K562 (cell line): ENCODE results near the gene MRI1. TPM values are rescaled to one million over a fixed set of nuclear protein-coding genes. Genes with fewer than 3 reads are reported as not detected.

Experiments used
- ATF2 ChIP-seq: sonication (generic); formaldehyde crosslinking; IDR thresholded peaks from 2 replicates; pipeline ENCODE4 v1.8.1; 2022; ENCODE audit warnings: missing genetic modification reagents
- C11orf30 ChIP-seq: fragments of 450-650 bp; IDR thresholded peaks from 2 replicates; pipeline ENCODE4 v1.6.1; 2016; ENCODE audit warnings: low read depth, mild to moderate bottlenecking
- CXXC5 ChIP-seq: fragments of 250-450 bp; sonication (Bioruptor Pico); IDR thresholded peaks from 2 replicates; pipeline ENCODE4 v1.8.0; 2022; ENCODE audit warnings: inconsistent platforms, mild to moderate bottlenecking, moderate library complexity
- FIP1L1 ChIP-seq: fragments of 200-400 bp; formaldehyde crosslinking; IDR thresholded peaks from 2 replicates; pipeline ENCODE4 v1.6.1; 2018; ENCODE audit warnings: mild to moderate bottlenecking, low read depth, low read length; ENCODE audit not compliant: poor library complexity, severe bottlenecking
- ID3 ChIP-seq, 2 experiments: fragments of 250-450 bp in 1 of 2; fragments of 450-650 bp in 1 of 2; sonication (Bioruptor Pico) in 1 of 2; IDR thresholded peaks; 2 replicates each; pipeline versions ENCODE4 v1.6.1 to v1.8.0; 2016 to 2021; ENCODE audit warnings: mild to moderate bottlenecking in 2 of 2, moderate library complexity in 2 of 2, missing compliant biosample characterization in 1 of 2, missing genetic modification characterization in 1 of 2
- LARP7 ChIP-seq: fragments of 450-650 bp; IDR thresholded peaks from 2 replicates; pipeline ENCODE4 v1.6.1; 2016
- MAFF ChIP-seq: IDR thresholded peaks from 2 replicates; pipeline ENCODE4 v1.6.1; 2012; ENCODE audit warnings: low read length, improper control_type of control experiment
- MAFG ChIP-seq: fragments of 450-650 bp; conservative IDR thresholded peaks from 2 replicates; pipeline ENCODE4 v1.6.1; 2016; ENCODE audit warnings: missing genetic modification characterization, missing compliant biosample characterization
- NR2F6 ChIP-seq: fragments of 450-650 bp; formaldehyde crosslinking; IDR thresholded peaks from 2 replicates; pipeline ENCODE4 v1.4.0; 2020; ENCODE audit warnings: mild to moderate bottlenecking
- PHF20 ChIP-seq: fragments of 450-650 bp; IDR thresholded peaks from 2 replicates; pipeline ENCODE4 v1.6.1; 2018; ENCODE audit not compliant: partially characterized antibody
- POLR2AphosphoS5 ChIP-seq: IDR thresholded peaks from 2 replicates; pipeline ENCODE4 v1.6.1; 2011; ENCODE audit warnings: mild to moderate bottlenecking, low read depth, low read length, moderate library complexity; ENCODE audit not compliant: control insufficient read depth, insufficient read depth
- ZC3H4 ChIP-seq: sonication (generic); formaldehyde crosslinking; IDR thresholded peaks from 2 replicates; pipeline ENCODE4 v1.9.0; 2021; ENCODE audit warnings: missing genetic modification reagents, borderline replicate concordance
- ZNF134 ChIP-seq: fragments of 250-450 bp; sonication (Bioruptor Pico); conservative IDR thresholded peaks from 2 replicates; pipeline ENCODE4 v1.4.0; 2020
- ZNF445 ChIP-seq: fragments of 250-450 bp; sonication (Bioruptor Pico); IDR thresholded peaks from 2 replicates; pipeline ENCODE4 v1.4.0; 2020; ENCODE audit warnings: low read depth, mild to moderate bottlenecking, moderate library complexity
- ZNF589 ChIP-seq: fragments of 200-800 bp; sonication (Bioruptor generic); IDR thresholded peaks from 2 replicates; pipeline ENCODE4 v1.6.1; 2016; ENCODE audit warnings: low read depth, missing genetic modification characterization, missing compliant biosample characterization
- ZNF778 ChIP-seq: fragments of 450-650 bp; formaldehyde crosslinking; IDR thresholded peaks from 2 replicates; pipeline ENCODE4 v1.4.0; 2020; ENCODE audit warnings: mild to moderate bottlenecking, moderate library complexity
- ZZZ3 ChIP-seq: fragments of 450-650 bp; IDR thresholded peaks from 2 replicates; pipeline ENCODE4 v1.6.1; 2016; ENCODE audit warnings: antibody characterized with exemption, mild to moderate bottlenecking, moderate library complexity
- polyA plus RNA-seq, 8 experiments: library from polyadenylated mRNA; depleted of rRNA in 4 of 8; stranded (reverse) in 5 of 8; unstranded in 3 of 8; fragments of >200 nt; fragmentation: Nextera tagmentation in 2 of 8; fragmentation: Illumina TruSeq in 1 of 8; extraction: Ambion mirVana in 2 of 8; extraction: Trizol in 1 of 8; gene quantifications; 2 replicates each; pipeline versions ENCODE4 v1.2.1 to v1.2.3, GENCODE V29; 2011 to 2014; ENCODE audit warnings: inconsistent platforms in 1 of 8, missing spikeins in 1 of 8
- total RNA-seq, 7 experiments: library from RNA; depleted of rRNA in 6 of 7; stranded (reverse); fragments of >200 nt in 6 of 7; fragmentation: Illumina TruSeq in 2 of 7; extraction: Trizol in 2 of 7; gene quantifications; 2 replicates each; pipeline versions ENCODE4 v1.2.1 to v1.2.3, GENCODE V29; 2011 to 2021; ENCODE audit warnings: low replicate concordance in 1 of 7
- TF ChIP-seq, protein P1 (sequence below): sonication (generic); formaldehyde crosslinking; IDR thresholded peaks from 2 replicates; pipeline ENCODE4 v1.4.0; 2020; ENCODE audit warnings: mild to moderate bottlenecking, missing genetic modification reagents
- TF ChIP-seq, protein P2 (sequence below): sonication (generic); formaldehyde crosslinking; IDR thresholded peaks from 2 replicates; pipeline ENCODE4 v1.8.1; 2022; ENCODE audit warnings: missing genetic modification reagents
- TF ChIP-seq, protein P3 (sequence below): sonication (generic); formaldehyde crosslinking; IDR thresholded peaks from 2 replicates; pipeline ENCODE4 v1.8.0; 2022; ENCODE audit warnings: mild to moderate bottlenecking, missing genetic modification reagents

Gene MRI1
- total and polyA plus RNA-seq, 9 of the 15 experiments (the other 6 are each of a cell fraction or from before 2014, with no cell fraction given) = 5.5 to 57.4 (median 28.2) TPM

DNA sequence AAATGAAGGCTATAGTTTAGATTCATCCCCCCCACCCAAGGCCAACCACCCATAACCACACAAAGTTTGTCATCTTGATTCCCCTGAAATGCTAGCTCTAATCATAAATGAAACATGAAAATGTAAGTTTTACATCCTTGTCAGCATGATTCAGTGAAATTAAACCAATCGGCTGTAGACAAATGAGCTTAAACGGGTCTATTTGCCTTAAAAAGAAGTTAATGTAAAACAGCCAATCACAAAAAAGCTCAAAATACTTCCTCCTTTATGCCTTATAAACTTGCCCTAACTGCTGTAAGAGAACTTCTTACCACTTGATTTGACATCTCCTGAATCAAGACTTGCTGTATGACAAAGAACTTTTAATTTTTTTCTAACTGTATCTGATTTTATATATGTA lies 34.5 kb upstream of the MRI1 start (continued):
- TF ChIP-seq ZC3H4 (CRISPR knock-in tag) = no peak
- TF ChIP-seq, protein P1, sequence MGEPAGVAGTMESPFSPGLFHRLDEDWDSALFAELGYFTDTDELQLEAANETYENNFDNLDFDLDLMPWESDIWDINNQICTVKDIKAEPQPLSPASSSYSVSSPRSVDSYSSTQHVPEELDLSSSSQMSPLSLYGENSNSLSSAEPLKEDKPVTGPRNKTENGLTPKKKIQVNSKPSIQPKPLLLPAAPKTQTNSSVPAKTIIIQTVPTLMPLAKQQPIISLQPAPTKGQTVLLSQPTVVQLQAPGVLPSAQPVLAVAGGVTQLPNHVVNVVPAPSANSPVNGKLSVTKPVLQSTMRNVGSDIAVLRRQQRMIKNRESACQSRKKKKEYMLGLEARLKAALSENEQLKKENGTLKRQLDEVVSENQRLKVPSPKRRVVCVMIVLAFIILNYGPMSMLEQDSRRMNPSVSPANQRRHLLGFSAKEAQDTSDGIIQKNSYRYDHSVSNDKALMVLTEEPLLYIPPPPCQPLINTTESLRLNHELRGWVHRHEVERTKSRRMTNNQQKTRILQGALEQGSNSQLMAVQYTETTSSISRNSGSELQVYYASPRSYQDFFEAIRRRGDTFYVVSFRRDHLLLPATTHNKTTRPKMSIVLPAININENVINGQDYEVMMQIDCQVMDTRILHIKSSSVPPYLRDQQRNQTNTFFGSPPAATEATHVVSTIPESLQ (CRISPR knock-in tag) = no peak
- TF ChIP-seq ZNF778 (CRISPR knock-in tag) = no peak
- no peak for TF ChIP-seq ID3 (CRISPR knock-in tag; IDR thresholded peaks at IDR 0.05)
- TF ChIP-seq ID3 (tag; IDR thresholded peaks at IDR 0.05) = no peak
- TF ChIP-seq NR2F6 (CRISPR knock-in tag) = no peak
- no peak for TF ChIP-seq POLR2AphosphoS5
- no peak for TF ChIP-seq PHF20
- TF ChIP-seq ZNF134 = no peak
- TF ChIP-seq, protein P2, sequence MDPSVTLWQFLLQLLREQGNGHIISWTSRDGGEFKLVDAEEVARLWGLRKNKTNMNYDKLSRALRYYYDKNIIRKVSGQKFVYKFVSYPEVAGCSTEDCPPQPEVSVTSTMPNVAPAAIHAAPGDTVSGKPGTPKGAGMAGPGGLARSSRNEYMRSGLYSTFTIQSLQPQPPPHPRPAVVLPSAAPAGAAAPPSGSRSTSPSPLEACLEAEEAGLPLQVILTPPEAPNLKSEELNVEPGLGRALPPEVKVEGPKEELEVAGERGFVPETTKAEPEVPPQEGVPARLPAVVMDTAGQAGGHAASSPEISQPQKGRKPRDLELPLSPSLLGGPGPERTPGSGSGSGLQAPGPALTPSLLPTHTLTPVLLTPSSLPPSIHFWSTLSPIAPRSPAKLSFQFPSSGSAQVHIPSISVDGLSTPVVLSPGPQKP = no peak
- peak; percentile 22; the same call in 1 of the 2 replicates for TF ChIP-seq MAFF
- TF ChIP-seq, protein P3, sequence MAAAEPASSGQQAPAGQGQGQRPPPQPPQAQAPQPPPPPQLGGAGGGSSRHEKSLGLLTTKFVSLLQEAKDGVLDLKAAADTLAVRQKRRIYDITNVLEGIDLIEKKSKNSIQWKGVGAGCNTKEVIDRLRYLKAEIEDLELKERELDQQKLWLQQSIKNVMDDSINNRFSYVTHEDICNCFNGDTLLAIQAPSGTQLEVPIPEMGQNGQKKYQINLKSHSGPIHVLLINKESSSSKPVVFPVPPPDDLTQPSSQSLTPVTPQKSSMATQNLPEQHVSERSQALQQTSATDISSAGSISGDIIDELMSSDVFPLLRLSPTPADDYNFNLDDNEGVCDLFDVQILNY (CRISPR knock-in tag) = no peak
- TF ChIP-seq ZZZ3 = no peak
- peak; percentile 61 for TF ChIP-seq MAFG (tag)
- TF ChIP-seq C11orf30 = peak; percentile 81
- no peak for TF ChIP-seq FIP1L1
- TF ChIP-seq ZNF445 (CRISPR knock-in tag) = no peak
- TF ChIP-seq ZNF589 (CRISPR knock-in tag) = no peak
- no peak for TF ChIP-seq CXXC5
- TF ChIP-seq ATF2 (CRISPR knock-in tag) = no peak
- no peak for TF ChIP-seq LARP7
- TF ChIP-seq, all 486 proteins: peak for 7
